Astrocyte (in vitro differentiated cells and primary cell): ENCODE measurements around the gene SLC44A5.

Experiments
- EZH2 ChIP-seq: IDR thresholded peaks from 2 replicates; pipeline ENCODE4 v1.6.1; 2012; ENCODE audit warnings: mild to moderate bottlenecking, low read length, inconsistent platforms; ENCODE audit not compliant: insufficient read depth
- TF ChIP-seq, protein P1 (sequence below): IDR thresholded peaks from 2 replicates; pipeline ENCODE4 v1.5.1; 2011; ENCODE audit warnings: low read depth, mild to moderate bottlenecking, inconsistent platforms, low read length, moderate library complexity; ENCODE audit not compliant: insufficient read depth

DNA sequence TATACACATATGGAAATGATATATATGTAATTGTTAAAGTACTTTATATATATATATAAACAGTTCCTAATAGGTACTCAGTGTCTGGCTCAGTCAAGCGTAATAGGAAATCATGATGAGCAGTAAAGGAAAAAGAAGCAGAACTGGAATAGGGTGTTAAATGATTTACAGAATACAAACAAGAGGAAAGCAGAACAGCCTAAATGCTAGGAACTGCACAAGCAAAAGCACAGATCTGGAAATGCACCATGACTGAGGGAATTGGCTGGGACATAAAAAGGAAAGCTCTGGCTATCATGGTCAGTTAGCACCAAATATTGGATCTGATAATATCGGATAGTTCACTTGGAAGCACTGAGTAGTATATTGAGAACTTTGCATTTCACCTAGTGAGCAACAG is 51.8 kb downstream of the SLC44A5 start:
- TF ChIP-seq, protein P1, sequence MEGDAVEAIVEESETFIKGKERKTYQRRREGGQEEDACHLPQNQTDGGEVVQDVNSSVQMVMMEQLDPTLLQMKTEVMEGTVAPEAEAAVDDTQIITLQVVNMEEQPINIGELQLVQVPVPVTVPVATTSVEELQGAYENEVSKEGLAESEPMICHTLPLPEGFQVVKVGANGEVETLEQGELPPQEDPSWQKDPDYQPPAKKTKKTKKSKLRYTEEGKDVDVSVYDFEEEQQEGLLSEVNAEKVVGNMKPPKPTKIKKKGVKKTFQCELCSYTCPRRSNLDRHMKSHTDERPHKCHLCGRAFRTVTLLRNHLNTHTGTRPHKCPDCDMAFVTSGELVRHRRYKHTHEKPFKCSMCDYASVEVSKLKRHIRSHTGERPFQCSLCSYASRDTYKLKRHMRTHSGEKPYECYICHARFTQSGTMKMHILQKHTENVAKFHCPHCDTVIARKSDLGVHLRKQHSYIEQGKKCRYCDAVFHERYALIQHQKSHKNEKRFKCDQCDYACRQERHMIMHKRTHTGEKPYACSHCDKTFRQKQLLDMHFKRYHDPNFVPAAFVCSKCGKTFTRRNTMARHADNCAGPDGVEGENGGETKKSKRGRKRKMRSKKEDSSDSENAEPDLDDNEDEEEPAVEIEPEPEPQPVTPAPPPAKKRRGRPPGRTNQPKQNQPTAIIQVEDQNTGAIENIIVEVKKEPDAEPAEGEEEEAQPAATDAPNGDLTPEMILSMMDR: no peak
- no peak for TF ChIP-seq EZH2
